K562 treated with DMSO at 1 percent for 4 hours (cell line): Measurements from ENCODE around the gene PRR12. TPM values are rescaled to one million over a fixed set of nuclear protein-coding genes. Genes with fewer than 3 reads are reported as not detected.

Experiments used
- total RNA-seq: library from RNA; unstranded; fragments of 300-600 nt; gene quantifications from 2 replicates; pipeline ENCODE4 v1.2.3, GENCODE V29; 2022; ENCODE audit not compliant: insufficient read depth

The PRR12 gene, protein sequence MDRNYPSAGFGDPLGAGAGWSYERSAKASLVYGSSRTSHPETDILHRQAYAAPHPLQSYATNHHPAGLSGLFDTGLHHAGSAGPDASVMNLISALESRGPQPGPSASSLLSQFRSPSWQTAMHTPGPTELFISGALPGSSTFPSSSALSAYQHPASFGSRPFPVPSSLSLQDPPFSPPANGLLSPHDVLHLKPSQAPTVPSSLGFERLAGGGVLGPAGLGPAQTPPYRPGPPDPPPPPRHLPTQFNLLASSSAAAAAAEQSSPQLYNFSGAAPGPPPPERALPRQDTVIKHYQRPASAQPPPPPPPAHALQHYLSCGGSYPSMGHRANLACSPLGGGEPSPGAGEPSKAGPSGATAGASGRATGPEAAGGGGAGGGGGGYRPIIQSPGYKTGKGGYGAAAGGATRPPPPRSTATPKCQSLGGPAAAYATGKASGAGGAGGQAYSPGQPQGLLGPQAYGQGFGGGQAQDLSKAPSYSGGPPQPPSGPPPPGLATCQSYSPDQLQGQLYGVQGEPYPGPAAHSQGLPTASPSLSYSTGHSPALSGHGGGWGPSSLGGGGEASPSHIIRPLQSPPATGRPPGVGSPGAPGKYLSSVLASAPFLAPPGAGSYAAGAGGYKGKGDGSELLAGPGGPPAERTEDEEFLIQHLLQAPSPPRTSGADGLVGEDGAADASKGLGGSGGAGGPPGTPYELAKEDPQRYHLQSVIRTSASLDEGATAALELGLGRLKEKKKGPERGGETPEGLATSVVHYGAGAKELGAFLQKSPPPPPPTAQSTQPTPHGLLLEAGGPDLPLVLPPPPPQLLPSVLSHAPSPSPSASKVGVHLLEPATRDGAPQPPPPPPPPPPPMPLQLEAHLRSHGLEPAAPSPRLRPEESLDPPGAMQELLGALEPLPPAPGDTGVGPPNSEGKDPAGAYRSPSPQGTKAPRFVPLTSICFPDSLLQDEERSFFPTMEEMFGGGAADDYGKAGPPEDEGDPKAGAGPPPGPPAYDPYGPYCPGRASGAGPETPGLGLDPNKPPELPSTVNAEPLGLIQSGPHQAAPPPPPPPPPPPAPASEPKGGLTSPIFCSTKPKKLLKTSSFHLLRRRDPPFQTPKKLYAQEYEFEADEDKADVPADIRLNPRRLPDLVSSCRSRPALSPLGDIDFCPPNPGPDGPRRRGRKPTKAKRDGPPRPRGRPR (N-terminal part only)
- 9.5 and 10.7 TPM in 2 replicates for total RNA-seq

DNA sequence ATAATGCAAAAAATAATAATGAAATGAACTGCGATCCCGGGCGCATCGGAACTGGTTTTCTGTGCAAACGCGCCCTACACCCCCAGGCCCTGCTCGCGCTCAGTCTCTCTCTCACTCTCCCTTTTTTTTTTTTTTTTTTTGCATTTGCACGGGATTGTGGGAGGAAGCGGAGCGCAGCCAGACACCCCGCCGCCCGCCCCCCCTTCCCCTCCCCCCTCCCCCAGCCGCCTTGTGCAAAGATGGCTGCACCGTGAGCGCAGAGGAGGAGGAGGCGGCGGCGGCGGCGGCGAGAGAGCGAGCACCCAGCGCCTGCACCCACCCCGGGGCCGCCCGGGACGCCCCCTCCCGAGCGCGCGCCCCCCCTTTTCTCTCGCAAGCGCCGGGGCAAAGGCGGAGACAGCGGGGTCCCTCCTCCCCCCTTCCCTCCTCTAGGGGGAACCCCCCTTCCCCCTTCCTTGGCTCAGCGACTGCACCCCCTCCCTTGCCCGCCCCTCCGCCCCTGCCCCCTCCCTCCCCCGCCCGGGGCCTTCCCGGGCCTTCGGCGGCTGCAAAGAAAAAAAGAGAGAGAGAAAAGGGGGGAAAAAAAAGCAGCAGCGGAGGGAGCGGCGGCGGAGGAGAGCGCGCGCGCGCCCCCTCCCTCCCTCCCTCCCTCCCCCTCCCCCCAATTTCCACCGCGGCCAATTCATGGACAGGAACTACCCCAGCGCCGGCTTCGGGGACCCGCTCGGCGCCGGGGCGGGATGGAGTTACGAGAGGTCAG, at the start of gene PRR12:
Gene PRR12 (plus strand): TSS at position 212 of the 760 bp plus-strand sequence. CDS start 473 bp downstream, at position 685.

DNA sequence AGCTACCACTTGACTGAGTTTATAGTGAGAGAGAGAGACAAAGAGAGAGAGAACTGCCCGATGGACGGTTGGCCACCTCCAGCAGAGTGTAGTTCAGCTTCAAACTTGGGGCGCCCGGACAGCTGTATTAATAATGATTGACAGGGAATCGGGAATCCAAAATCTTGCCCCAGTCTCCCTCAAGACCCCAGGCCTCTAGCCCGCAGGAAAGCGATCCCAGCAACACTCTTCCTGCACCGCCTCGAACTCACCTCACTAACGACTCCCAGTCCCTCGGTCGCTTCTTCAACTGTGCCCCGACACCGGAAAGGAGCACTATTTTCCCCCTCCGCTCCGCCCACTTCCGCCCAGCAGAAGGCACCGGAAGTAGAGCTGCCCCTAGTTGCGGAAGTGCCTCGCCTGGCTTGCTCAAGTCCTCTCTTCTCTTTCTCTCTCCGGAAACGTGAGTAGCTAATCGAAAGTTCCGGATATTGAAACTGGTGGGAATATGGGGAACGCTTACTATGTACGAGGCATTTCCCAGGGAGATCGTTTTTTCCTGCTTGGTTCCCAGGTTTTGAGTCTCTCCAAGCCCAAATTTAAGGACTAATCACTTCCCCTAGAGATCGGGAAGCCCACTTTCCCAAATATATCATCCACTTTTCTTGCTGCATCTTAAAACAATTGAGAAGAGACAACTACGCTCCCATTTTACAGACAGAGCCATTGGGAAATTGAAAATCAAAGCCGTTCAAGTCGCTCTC, 10.5 kb upstream of the PRR12 start, which contains the start of gene NOSIP:
Gene NOSIP (minus strand): TSS at position 293 of the 743 bp plus-strand sequence. CDS start 19,865 bp downstream, outside the sequence.

DNA sequence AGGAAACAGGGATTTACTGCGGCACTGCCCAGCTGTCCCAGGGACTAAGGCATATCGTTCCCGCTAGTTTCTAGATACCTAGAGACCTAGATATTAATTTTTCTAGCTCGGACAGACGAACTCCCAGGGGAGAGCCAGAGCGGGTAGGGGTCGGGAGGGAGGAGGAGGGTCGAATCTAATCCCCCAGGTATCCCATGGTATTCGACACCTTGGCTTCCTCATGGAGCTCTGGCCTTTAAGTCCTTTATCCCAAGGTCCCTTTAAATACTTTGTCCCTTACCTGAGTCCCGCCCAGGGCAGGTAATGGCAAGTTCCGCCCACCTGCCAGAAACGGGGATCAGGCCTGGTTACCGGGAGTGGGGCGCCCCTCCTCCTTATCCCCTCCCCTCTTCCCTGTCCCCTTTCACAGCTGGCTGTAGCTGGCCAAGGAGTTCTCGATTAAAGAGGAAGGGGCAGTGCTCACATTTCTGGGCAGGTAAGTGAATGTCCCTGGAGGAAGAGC, 9.9 kb upstream of the PRR12 start, which contains the start of gene PRRG2:
Gene PRRG2 (plus strand): TSS at position 310 of the 502 bp plus-strand sequence. CDS start 1,904 bp downstream, outside the sequence.

DNA sequence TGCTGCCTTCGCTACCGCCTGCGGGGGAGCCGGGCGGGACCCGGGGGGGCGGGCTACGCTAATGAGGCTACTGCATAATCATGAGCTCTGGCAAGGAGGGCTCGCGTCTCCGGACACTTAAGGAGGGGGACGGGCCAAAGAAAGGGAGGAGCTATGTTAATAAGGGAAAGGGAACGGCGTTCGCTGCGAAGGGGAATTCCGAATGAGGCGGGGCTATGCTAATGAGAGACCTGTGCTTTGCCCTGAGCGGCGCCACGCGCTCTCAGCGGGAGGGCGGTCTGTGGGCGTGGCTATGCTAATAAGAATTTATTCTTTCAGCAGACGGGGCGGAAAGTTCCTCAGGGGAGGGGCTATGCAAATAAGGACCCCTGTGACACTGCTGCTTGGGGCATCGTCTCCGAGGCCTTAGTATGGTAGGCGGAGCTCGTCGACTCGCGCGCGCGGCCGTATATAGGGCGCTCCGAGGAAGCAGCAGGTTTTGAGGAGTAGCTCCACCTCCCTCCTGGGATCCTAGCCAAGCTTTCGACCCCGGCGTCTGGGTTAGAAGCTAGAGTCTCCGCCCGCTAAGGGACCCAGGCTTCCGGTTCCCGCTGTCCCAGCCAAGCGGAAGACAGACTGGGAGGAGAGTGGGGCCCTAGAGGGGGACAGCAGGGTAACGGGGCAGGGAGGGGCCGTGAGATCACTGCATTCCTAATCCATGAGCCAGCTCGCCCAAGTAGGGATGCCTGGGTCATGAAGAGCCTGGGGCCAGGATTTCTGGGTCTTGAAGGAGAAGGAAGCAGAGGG, 49.3 kb downstream of the PRR12 start, which contains the start of gene RRAS:
Gene RRAS (minus strand): TSS at position 31 of the 786 bp plus-strand sequence. CDS start 45 bp downstream, outside the sequence.

DNA sequence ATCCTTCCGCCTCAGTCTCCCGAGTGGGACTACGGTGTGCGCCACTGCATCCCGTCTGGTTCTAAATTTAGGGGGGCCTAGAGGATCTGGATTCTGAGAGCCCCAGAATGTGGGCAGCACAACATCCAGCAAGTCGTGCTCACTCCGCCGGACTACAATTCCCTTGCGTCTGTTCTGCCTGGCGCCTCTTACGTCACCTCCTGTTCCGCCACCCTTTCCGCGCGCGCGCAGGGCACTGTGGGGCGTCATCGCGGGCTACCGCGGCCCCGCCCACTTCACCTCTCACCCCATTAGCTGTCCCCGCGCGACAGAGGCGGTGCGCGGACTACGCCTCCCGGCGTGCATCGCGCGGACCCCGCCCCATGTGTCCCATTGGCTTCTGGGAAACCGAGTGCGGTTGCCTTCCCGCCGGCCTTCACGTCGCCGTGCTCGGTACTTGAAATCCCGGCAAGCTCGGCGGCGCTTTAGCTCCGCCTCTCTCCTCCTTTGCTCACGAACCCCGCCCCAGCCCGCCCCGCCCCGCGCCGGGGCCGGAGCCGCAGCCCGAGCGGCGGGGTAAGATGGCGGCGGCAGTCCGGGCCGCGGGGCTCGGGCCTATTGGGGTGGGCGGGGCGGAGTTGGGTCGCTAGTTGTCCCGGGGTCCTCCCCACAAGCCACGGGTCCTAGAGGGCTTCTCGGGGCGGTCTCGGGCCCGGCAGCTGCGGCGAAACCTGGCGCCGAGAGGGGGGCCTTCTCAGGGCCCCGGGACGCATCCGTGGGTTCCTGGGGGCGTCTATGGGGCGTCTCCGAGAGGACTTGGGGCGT, 50.9 kb downstream of the PRR12 start, which contains the start of gene SCAF1:
Gene SCAF1 (plus strand): TSS at position 522 of the 804 bp plus-strand sequence. CDS start 2,818 bp downstream, outside the sequence.

DNA sequence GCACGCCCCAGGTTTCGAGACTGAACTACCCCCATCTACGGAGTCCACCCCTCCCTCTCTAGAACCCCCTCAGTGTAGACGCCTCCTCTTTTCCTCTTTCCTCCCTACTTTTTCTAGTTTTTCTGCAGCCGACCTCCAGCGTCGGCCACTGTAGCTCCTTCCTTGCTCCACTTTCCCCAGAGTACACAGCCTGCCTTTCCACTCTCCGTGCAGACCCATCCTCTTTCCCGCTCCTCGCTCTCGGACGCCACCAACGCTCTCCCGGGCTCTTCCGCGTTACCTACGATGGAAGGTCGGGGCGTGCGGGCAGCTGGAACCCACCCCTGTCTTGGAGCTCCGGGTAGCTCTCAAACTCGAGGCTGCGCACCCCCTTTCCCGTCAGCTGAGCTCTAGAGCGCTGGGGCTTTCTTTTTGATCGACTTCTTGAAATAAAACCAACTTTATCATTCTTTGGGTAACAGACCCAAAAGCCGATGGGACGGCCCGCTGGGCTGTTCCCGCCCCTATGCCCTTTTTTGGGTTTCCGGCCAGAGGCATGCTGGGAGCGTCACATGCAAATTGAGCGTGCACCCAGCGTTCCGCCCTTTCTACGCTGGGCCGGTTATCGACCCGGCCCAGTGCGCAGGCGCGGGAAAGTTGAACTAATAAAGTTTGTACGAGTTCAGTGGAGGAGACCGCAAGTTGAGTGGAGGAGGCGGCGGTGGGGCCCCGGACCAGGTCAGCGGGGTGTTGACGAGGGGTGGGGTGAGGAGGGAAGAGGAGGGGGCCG, 74.6 kb downstream of the PRR12 start, which contains the start of the genes BCL2L12 and IRF3:
Gene BCL2L12 (plus strand): TSS at position 583 of the 769 bp plus-strand sequence. CDS start 760 bp downstream, outside the sequence.
Gene IRF3 (minus strand): TSS at position 507 of the 769 bp plus-strand sequence. CDS start 1,019 bp downstream, outside the sequence.

Other genes with a start within 250 kb of the PRR12 start
- 15.2 and 18.8 TPM in 2 replicates for gene TEAD2, start 228.8 kb upstream of the PRR12 start, total RNA-seq
- not detected in 2 replicates for gene DKKL1, start 227.3 kb upstream of the PRR12 start, total RNA-seq
- 0.70 and 0.84 TPM in 2 replicates for gene KASH5, start 202.9 kb upstream of the PRR12 start, total RNA-seq
- not detected in 2 replicates for gene PTH2, start 167.7 kb upstream of the PRR12 start, total RNA-seq
- gene GFY, start 165.8 kb upstream of the PRR12 start, total RNA-seq, result not detected in 2 replicates
- gene SLC17A7, start 149.7 kb upstream of the PRR12 start, total RNA-seq, result 9.3 and 13.4 TPM in 2 replicates
- 160 and 172 TPM in 2 replicates for gene PIH1D1, start 139.4 kb upstream of the PRR12 start, total RNA-seq
- 25.7 and 31.3 TPM in 2 replicates for gene ALDH16A1, start 138.0 kb upstream of the PRR12 start, total RNA-seq
- 6.9 and 9.0 TPM in 2 replicates for gene FLT3LG, start 117.0 kb upstream of the PRR12 start, total RNA-seq
- gene RPL13A, start 103.6 kb upstream of the PRR12 start, total RNA-seq, result 9,551 and 10,252 TPM in 2 replicates
- 7,062 and 7,239 TPM in 2 replicates for gene RPS11, start 94.7 kb upstream of the PRR12 start, total RNA-seq
- gene FCGRT, start 78.5 kb upstream of the PRR12 start, total RNA-seq, result 9.0 and 11.5 TPM in 2 replicates
- gene RCN3, start 63.2 kb upstream of the PRR12 start, total RNA-seq, result 6.0 and 10.4 TPM in 2 replicates
- 307 and 345 TPM in 2 replicates for gene NOSIP, start 10.6 kb upstream of the PRR12 start, total RNA-seq
- 0.84 TPM in 1 of 2 replicates, not detected in the other for gene PRRG2, start 9.9 kb upstream of the PRR12 start, total RNA-seq
- 12.7 and 23.1 TPM in 2 replicates for gene RRAS, start 49.0 kb downstream of the PRR12 start, total RNA-seq
- 40.7 and 59.9 TPM in 2 replicates for gene SCAF1, start 51.0 kb downstream of the PRR12 start, total RNA-seq
- gene IRF3, start 74.7 kb downstream of the PRR12 start, total RNA-seq, result 84.6 and 91.3 TPM in 2 replicates
- 215 and 249 TPM in 2 replicates for gene BCL2L12, start 74.8 kb downstream of the PRR12 start, total RNA-seq
- gene PRMT1, start 86.1 kb downstream of the PRR12 start, total RNA-seq, result 202 and 231 TPM in 2 replicates
- 9.8 and 16.9 TPM in 2 replicates for gene ADM5, start 98.4 kb downstream of the PRR12 start, total RNA-seq
- gene CPT1C, start 99.9 kb downstream of the PRR12 start, total RNA-seq, result 2.4 and 5.5 TPM in 2 replicates
- gene TSKS, start 172.1 kb downstream of the PRR12 start, total RNA-seq, result 0.90 and 5.6 TPM in 2 replicates
- gene AP2A1, start 175.8 kb downstream of the PRR12 start, total RNA-seq, result 115 and 120 TPM in 2 replicates
- gene FUZ, start 222.1 kb downstream of the PRR12 start, total RNA-seq, result 6.1 and 8.6 TPM in 2 replicates
- 69.4 and 83.8 TPM in 2 replicates for gene MED25, start 227.1 kb downstream of the PRR12 start, total RNA-seq